Activated CD8-positive, alpha-beta memory T cell treated with anti-CD3 and anti-CD28 coated beads for 4 hours (primary cell): Measurements from ENCODE around the gene GJD3.
A peak's percentile ranks its signal among the peaks of the same experiment; 100 is the strongest.

Experiments
- DNase-seq, 2 donors: peaks; one replicate each; pipeline ENCODE4 v3.0.0-alpha.2; 2020; ENCODE audit warnings: low read depth in 2 of 2

Gene GJD3

GRCh38 chr17:40323391-40324381 is 40.9 kb downstream of the GJD3 start:
- peak; percentile 63 to 72 for DNase-seq

GRCh38 chr17:40322358-40323315 is 41.9 kb downstream of the GJD3 start:
- peak; percentile 77 to 78 for DNase-seq

- DNase-seq: no peak
These were observed 42.6 kb downstream of the GJD3 start for GRCh38 chr17:40321961-40322357.

GRCh38 chr17:40321524-40321929 is 43.0 kb downstream of the GJD3 start:
- no peak for DNase-seq

GRCh38 chr17:40320756-40321523 is 43.6 kb downstream of the GJD3 start:
- DNase-seq: no peak

GRCh38 chr17:40319651-40320540 is 44.6 kb downstream of the GJD3 start:
- peak; percentile 61 to 77 for DNase-seq

GRCh38 chr17:40318830-40319391 is 45.6 kb downstream of the GJD3 start:
- DNase-seq: no peak

GRCh38 chr17:40317880-40318829 is 46.4 kb downstream of the GJD3 start:
- peak; percentile 82 to 85 for DNase-seq

- DNase-seq: no peak
These were observed 47.1 kb downstream of the GJD3 start for GRCh38 chr17:40317345-40317873.

GRCh38 chr17:40316571-40317344 is 47.8 kb downstream of the GJD3 start:
- DNase-seq: no peak

GRCh38 chr17:40315678-40316570 is 48.6 kb downstream of the GJD3 start:
- no peak for DNase-seq

GRCh38 chr17:40315206-40315605 is 49.3 kb downstream of the GJD3 start:
- no peak for DNase-seq

GRCh38 chr17:40314584-40314956 is 50.0 kb downstream of the GJD3 start:
- peak; percentile 81 to 93 for DNase-seq

GRCh38 chr17:40313668-40314583 is 50.6 kb downstream of the GJD3 start:
- DNase-seq: no peak
